Measurements from ENCODE around the gene DMAP1. TPM values are rescaled to one million over a fixed set of nuclear protein-coding genes. Genes with fewer than 3 reads are reported as not detected.

Gene DMAP1
- total and polyA plus RNA-seq, 9 of the 15 experiments (the other 6 are each of a cell fraction or from before 2014, with no cell fraction given): 1.5 to 51.2 (median 30.3) TPM

DNA sequence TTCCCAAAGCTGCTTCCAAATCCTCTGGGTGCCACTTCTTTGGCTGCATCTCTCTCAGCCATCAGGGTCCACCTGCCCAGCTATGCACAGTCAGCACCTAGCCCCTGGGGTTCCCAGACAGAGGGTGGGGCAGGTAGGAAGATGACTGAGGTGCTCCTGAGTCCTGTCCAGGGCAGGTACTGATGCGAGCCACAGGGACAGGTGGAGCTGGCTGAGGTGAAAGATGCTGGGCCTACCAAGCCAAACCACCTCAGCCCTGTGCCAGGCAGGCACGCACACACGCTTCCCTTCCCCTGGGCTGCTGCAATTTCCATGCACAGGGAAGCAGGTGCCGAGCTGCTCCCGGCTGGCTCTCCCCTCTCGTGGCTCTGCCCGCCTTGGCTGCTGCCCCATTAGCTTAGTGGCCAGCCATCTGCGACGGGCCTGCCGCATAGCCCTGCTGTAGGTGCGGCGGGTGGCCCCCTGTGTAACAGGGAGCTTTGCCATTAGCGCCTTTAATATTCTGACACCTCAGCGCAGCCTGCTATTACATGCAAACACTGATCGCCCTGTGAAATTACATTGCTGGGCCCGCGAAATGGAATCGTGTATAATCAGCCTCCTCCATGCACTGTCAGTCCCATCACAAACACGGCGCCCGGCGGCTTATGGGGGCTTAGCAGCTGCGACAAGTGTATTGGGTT lies 38.9 kb downstream of the DMAP1 start:
- FAIRE-seq (no peak), DNase-seq (ENCODE audit: extremely low read depth in 1 of 4, low spot score in 3 of 4) (no peak), ATAC-seq (no peak)
- no TSS peak for BruUV-seq (replicated peaks)
- Histone ChIP-seq H3K27ac (ENCODE audit: extremely low read depth, low read depth, low read length) (no peak overlapping the region), H2AFZ (ENCODE audit: low read depth, low read length) (no peak overlapping the region), H3K4me1 (replicated peaks in 1 of 2; ENCODE audit: control insufficient read depth in 2 of 2, insufficient read depth in 2 of 2, low read length in 2 of 2) (peaks cover 0 to 18% of the 10 kb centered on the region in 2 experiments; a peak in 2 of 5 replicates), H3K4me3 (no peak overlapping the region), H3K4me2 (ENCODE audit: insufficient read depth, low read length) (no peak overlapping the region), H3K36me3 (ENCODE audit: control insufficient read depth, insufficient read depth, low read length) (peaks cover 4% of the 10 kb centered on the region; the same call in 2 of the 3 replicates), H3K27me3 (ENCODE audit: control insufficient read depth in 2 of 2, insufficient read depth in 2 of 2, low read length in 2 of 2) (no peaks in the 10 kb centered on the region), H4K20me1 (replicated peaks; ENCODE audit: control insufficient read depth, insufficient read depth, low read length) (peaks cover 12% of the 10 kb centered on the region; the same call in 1 of the 2 replicates), H3K79me2 (ENCODE audit: control insufficient read depth, insufficient read depth, low read length) (no peaks in the 10 kb centered on the region), H3K9ac (ENCODE audit: insufficient read depth in 1 of 2, low read depth in 2 of 2, low read length in 2 of 2) (no peak overlapping the region), H3K9me1 (ENCODE audit: control insufficient read depth, insufficient read depth, low read length) (no peaks in the 10 kb centered on the region), H3K9me3 (replicated peaks; ENCODE audit: control insufficient read depth, insufficient read depth, low read depth, low read length) (no peaks in the 10 kb centered on the region)
- TF ChIP-seq CCNT2 (IDR thresholded peaks at IDR 0.05; ENCODE audit: borderline replicate concordance, extremely low read depth, insufficient read length, low read depth, low read length) (no peak), OTX1 (CRISPR knock-in tag; IDR thresholded peaks at IDR 0.05) (no peak)
- TF ChIP-seq, protein P1, sequence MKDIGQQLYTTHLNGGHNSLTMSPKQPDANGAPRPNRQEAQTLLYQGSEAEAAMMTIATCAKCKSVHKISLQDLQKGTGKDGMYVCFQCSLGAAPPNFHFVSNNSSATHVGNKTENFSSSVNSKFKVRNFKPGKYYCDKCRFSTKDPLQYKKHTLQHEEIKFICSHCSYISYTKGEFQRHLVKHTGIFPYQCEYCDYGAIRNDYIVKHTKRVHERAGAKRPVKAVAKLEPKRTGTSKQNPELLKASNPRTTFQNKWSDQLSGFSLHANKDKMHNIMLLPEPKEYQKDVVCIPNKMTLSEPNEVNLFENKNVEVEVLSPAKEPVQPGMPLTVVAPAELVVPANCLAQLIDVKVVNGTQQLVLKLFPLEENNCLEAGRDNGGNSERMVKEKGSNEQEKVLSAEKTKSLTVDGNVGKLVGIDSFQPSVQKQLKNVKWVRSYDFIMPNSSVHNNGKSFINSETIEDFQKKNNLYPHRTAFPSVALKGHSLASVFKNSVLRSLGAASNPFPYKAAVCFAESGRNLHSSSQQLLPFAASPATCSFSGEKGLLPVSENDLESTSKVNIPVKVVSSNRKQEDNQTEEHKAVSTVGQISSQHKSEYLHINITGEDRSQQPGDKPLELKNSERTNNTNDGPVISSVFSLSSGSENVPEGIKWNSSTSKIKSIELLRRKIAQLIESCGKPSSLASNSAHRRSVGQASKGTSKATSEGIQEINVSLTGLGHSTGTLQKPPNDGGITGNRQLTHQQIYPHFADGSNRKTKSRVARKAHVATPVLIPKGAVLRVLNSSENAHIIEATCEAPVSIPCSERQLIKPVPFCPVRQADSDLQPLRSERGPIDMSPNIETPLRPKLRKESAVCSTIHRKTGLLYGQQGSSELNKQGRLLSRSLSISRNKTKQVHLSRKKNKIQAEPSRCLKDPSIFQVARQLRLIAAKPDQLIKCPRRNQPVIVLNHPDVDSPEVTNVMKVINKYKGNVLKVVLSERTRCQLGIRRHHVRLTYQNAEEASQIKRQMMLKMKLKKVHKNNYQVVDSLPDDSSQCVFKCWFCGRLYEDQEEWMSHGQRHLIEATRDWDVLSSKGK (CRISPR knock-in tag; IDR thresholded peaks at IDR 0.05): no peak
- TF ChIP-seq, protein P2, sequence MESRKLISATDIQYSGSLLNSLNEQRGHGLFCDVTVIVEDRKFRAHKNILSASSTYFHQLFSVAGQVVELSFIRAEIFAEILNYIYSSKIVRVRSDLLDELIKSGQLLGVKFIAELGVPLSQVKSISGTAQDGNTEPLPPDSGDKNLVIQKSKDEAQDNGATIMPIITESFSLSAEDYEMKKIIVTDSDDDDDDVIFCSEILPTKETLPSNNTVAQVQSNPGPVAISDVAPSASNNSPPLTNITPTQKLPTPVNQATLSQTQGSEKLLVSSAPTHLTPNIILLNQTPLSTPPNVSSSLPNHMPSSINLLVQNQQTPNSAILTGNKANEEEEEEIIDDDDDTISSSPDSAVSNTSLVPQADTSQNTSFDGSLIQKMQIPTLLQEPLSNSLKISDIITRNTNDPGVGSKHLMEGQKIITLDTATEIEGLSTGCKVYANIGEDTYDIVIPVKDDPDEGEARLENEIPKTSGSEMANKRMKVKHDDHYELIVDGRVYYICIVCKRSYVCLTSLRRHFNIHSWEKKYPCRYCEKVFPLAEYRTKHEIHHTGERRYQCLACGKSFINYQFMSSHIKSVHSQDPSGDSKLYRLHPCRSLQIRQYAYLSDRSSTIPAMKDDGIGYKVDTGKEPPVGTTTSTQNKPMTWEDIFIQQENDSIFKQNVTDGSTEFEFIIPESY (CRISPR knock-in tag; IDR thresholded peaks at IDR 0.05): 0 out of 2 replicates have a peak, but pooled peaks have one; percentile 38
- ChIA-PET POLR2A (interaction anchor here (0.9 to 1.7 kb wide), 5 partner anchors 9 to 37 kb away, joined by 3 to 4 read pairs (median 3); no protein-coding TSS in a partner anchor), CTCF (ENCODE audit: low intra/inter-chr PET ratio) (no interaction called here)
- in situ Hi-C loops (cut with MboI) (no loop called here), intact Hi-C loops (cut with micrococcal nuclease) (no loop called here)
- 90% methylated on average over 23 of the region's 23 CpGs for WGBS (ENCODE audit: insufficient coverage, low coverage, missing lambda C conversion rate)

Data from K562 (cell line).